ENCODE measurements around the gene FBXO48. TPM values are rescaled to one million over a fixed set of nuclear protein-coding genes. Genes with fewer than 3 reads are reported as not detected.

Gene FBXO48
- total RNA-seq, 1 donor from 2014 or later = 1.2 TPM

Other genes starting within 250 kb of the FBXO48 start
- 83.5 and 83.8 TPM in 2 replicates for gene PPP3R1, start 214.8 kb downstream of the FBXO48 start, total RNA-seq
- gene CNRIP1, start 147.3 kb downstream of the FBXO48 start, total RNA-seq = not detected in 2 replicates
- gene PLEK, start 102.0 kb downstream of the FBXO48 start, total RNA-seq = 0.26 and 0.62 TPM in 2 replicates
- gene APLF, start 291 bp upstream of the FBXO48 start, total RNA-seq = 2.0 and 2.1 TPM in 2 replicates
- not detected in 2 replicates for gene PROKR1, start 176.3 kb upstream of the FBXO48 start, total RNA-seq